Posterior vena cava (tissue), 2 donors: ENCODE results near the gene PDE6D. TPM values are rescaled to one million over a fixed set of nuclear protein-coding genes. Genes with fewer than 3 reads are reported as not detected.

Experiments used
- DNase-seq: peaks from one replicate; pipeline ENCODE4 v3.0.0-alpha.2; 2020; ENCODE audit warnings: low spot score
- intact Hi-C, 2 donors: fragments of 100-400 bp; cut with DNase I; formaldehyde crosslinking; loops; one replicate each; pipeline versions ENCODE4 v1.14.1 to v1.14.2; 2022 to 2023
- long read RNA-seq, 2 donors: library from polyadenylated mRNA; unstranded; transcript quantifications; one replicate each; pipeline ENCODE4 v2.0.0, GENCODE V29; 2020 to 2021
- total RNA-seq, 2 donors: library from RNA; stranded (reverse); fragmentation: NEBNext Ultra II Directional; extraction: Animal tissue kit (Norgen Biotek cat#: 25700); gene quantifications; one replicate each; pipeline ENCODE4 v1.2.1, GENCODE V29; 2021
- donor health status: DM: yes; HTN: yes; CAD: no.
- donor health status: DM: yes; HTN: yes; CAD: no.

PDE6D gene
- 10 to 100 TPM; 21.4 to 22.0 TPM for total RNA-seq
- long read RNA-seq, donor 1, transcript PDE6D-201 (5 exons, 1,175 nt): major isoform, 5 of 6 reads
- long read RNA-seq, donor 1, partial matches to known transcripts: 0 of 6 reads
- long read RNA-seq, donor 1, other reads (novel, unspliced or antisense): 0 of 6 reads
- long read RNA-seq, donor 2, transcript PDE6D-201 (5 exons, 1,175 nt): major isoform, 21 of 22 reads
- long read RNA-seq, donor 2, partial matches to known transcripts: 1 of 22 reads
- long read RNA-seq, donor 2, other reads (novel, unspliced or antisense): 0 of 22 reads

DNA sequence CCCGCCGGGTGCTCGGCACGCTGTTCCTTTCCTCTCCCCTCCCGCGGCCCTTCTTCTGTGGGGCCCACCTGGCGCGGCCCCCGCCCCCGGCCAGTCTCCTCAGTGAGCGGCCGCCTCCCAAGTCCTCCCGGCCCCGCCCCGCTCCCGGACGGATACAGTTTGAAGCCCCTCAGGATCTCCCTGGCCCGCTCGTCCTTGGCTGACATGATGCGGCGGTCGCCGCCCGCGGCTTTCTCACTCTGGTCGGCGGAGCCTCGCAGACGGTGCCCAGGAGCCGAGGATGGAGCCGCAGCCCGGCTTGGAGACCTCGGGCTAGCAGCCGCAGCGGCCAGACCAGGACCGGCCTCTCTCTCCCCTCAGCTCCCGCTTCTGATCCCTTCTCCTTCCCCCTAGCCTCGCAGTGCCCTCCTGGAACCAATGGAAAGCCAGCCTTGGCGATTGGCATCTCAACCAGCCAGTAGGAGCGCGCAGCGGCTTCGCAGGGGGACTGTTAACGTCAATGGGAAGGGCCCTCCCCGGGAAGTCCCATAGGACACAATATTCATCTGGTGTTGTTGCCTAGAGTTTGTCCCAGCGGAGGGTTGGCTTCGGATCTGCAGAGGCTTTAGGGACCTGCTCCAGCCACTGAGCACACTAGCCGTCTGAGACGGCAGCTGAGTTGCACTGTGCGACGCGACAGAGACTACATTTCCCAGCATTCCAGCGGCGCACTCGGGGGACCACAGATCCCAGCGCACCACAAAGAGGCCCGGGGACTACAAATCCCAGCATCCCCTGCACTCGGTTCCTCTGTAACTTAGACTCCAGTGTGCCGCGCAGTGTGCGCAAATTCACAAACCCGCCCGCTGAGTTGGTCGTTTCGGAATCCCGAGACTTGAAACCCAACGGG, at the start of gene PDE6D:
TSS of gene PDE6D (minus strand) at position 374 of the 889 bp plus-strand sequence. CDS start at position 206, 168 bp downstream.
- DNase-seq: peak; percentile 99
- intact Hi-C loops: no loop called here

DNA sequence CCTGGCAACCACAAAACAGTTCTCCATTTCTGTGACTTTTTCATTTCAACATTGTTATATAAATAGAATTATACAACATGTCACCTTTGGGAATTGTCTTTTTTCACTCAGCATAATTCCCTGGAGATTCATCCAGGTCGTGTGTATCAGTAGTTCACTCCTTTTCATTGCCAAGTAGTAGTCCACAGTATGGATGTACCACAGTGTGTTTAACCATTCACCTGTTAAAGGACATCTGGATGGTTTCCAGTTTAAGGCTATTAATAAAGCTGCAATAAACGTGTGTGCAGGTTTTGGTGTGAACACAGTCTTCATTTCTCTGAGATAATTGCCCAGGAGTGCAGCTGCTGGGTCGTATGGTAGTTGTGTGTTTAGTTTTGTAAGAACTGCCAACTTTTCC, 40.8 kb upstream of the PDE6D start:
- DNase-seq: no peak
- intact Hi-C loops: no loop called here

DNA sequence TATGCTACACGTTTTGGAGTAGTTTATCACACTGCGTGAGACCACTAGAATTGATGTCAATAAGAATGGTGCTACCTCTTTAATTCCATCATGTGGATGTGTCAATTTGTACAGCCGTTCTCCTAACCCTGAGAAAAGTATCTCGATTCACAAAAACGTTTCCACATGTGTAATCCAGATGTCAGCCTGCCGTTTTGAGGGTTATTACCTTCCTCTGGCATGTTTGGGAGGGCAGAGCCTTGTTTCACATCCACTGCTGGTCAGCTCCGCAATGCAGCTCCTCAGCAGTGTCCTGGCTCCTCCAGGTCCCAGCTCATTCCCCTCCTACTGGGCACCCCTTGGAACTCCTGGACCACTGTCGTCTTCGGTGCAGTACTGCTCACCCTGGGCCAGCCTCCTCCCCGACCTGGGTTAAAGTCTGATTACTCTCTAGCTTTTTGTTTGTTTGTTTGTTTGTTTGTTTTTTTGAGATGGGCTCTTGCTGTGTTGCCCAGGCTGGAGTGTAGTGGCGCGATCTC, 39.8 kb upstream of the PDE6D start:
- intact Hi-C loops: no loop called here
- DNase-seq: no peak

DNA sequence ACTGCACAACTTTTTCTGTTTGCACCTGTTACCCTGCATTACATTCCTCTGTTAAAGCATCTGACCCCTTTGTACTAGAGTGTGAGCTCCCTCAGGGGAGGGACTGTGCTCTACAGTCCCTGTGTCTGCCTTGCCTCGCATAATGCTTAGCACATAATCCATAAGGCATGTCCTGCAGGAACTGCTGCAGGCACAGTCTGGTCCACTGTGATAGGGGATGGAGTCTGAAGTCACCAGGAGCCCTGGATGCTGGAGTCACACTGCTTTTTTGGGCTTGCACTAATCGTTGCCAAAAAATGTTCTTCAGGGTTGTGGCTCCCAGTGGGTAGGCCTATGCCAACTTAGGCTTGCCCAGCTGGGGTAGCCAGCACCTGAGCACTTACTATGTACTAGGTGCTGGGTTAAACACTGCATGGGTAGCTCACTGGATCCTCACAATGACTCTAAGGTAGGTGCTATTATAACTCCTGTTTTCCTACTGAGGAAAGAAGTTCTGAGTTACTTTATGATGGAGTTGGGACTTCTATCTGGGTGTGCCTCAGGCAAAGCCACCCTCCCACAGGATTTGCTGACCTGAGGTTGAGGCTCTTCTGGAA, 38.5 kb upstream of the PDE6D start:
- DNase-seq: no peak
- intact Hi-C loops: no loop called here

DNA sequence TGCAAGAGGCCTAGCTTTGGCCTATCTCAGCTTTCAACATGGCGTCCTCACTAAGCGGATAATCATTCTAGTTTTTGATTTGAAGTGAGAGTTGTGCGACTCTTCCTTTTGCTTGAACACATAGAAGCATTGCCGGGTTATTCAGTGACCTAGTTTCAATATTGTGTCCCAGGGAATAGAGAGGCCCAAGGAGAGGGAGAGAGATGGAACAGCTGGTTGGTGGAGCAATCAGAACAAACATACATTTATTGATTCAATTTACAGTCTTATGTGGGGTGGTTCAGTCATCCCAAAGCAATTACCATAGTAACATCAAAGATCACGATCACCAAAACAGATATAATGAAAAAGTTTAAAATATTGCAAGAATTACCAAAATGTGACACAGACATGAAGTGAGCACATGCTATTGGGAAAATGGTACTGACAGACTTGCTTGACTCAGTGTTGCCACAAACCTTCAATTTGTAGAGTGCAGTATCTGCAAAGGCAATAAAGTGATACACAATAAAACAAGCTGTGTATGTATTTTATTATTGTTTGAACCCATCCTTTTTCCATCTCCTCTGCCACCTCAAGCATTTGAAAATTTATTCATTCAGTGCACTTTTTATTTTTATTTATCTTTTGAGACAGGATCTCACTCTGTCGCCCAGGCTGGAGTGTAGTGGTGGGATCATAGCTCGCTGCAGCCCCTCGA, 35.4 kb upstream of the PDE6D start:
- intact Hi-C loops: no loop called here
- DNase-seq: no peak

DNA sequence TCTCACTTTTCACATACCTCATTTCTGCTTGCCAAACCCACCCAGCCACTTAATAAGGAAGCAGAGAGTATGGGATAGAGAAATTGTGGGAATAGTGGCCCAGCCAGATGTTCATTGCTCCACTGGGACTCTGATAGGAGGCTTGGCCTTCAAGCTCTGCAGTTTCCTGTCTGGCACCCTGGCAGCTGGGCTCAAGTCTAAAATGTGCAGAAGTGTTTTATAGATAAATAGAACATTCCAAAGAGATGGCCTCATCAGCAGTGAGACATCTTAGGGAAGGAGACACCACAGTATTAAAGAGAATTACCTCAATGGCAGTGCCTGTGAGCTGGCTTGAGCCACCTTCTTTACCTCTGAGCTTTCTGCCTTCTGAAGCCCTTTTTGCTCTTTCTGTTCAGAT, 29.8 kb upstream of the PDE6D start:
- DNase-seq: no peak
- intact Hi-C loops: no loop called here

DNA sequence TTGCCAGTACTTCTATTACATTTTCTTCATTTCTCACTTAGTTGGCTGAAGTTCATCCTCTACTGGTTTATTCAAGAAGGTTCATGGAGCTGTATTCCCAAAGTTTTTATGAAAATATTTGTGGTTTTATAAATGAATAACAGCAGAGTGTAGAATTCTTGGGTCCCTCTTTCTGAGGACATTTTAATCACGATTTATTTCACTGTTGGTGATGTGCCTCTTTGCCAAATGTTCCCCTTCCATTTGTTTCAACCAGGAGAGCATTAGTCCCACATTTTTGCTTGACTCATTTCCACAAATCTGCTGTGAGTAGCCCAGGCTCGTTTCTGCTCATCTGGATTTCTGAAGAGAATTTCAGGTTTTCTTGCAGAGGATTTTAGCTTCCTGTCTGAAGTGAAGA, 25.9 kb upstream of the PDE6D start:
- intact Hi-C loops: no loop called here
- DNase-seq: no peak

DNA sequence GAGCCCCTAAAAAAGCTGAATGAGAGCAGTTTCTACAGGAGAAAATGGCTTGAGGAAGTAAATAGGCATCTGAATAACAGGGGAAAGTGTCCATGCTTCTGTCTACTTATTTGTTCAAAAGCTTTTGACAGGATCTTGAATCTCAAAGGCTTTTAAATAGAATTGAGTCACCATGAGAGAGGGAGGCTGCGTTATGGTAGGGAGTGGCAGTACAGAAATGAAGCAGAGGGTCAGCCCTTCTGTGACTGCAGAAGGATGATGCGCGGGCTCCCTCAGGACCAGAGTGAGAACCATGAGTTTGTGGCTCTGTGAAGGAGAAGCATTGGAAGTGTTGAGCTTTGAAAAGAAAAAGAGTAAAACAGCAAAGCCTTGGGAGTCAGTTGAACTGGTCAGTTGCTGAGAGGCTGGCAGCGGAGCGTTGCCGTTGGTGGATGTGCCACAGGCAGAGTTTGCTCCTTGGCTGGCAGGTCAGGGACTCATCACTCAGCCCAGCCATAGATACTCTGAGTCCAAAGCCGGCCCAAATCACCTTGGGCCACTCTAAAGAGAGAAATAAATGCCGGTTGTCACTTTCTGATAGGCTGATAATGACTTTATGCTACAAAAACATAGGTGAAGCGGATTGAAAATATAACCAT, 22.5 kb upstream of the PDE6D start:
- intact Hi-C loops: no loop called here

DNA sequence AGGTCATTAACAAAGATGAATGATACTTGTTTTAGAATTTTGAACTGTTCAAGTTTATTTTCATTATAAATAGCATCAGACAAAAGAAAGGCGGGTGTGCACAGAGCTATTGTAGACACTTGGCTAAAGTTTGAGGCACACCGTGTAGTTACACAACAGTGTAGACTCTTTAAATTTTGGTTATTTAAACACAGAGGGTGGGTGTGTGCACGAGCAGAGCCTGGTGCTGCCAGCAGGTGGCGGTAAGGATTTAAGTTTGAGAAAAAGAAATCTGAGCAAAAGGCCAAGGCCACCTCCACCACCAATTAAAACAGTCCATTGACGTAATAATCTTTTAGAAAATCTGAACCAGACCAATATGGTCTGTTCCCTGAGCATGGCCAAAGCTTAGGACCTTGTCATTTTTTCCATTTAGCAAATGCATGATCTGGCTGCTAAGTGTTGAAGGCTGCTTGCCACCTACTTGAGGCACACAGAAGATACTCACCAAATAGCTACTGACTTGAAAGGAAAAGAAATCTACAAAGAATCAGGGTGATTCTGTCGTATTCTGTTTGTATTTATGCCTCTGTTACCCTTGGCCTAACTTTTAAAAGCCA, 19.5 kb upstream of the PDE6D start:
- intact Hi-C loops: no loop called here
- DNase-seq: no peak

More for the DNA sequence above, 22.5 kb upstream of the PDE6D start:
- DNase-seq: no peak

DNA sequence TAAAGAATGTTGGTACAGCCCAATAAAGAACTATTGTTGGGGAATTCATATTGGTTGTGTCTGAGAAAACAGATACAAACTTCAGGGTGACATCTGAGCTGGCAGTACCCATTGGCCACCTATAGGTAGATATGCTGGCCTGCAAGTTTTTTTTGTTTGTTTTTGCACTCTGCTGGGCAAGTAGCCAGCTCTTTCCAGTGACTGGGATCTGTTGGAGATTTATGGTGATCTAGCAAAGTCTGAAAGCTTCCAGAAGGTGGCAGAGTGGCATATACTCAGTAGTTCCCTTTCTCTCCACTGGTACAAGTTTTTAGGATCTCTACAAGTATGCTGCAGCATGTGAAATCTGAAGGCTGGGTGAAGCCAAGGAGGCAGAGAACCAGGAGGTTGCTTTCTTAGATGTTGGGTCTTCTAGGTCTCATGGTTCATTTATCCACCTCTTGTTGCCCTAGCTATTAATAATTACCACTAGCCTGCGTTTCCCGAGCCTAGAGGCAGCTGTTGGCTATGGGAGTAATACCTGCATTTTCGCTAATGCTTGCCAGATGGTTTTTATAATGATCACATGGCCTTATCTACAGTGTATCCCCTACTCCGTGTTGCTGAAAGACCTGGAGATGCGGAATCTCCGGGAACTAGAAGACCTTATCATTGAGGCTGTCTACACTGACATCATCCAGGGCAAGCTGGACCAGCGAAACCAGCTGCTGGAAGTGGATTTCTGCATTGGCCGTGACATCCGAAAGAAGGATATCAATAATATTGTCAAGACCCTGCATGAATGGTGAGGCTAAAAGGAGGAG, 14.6 kb upstream of the PDE6D start:
- intact Hi-C loops: no loop called here
- DNase-seq: no peak

DNA sequence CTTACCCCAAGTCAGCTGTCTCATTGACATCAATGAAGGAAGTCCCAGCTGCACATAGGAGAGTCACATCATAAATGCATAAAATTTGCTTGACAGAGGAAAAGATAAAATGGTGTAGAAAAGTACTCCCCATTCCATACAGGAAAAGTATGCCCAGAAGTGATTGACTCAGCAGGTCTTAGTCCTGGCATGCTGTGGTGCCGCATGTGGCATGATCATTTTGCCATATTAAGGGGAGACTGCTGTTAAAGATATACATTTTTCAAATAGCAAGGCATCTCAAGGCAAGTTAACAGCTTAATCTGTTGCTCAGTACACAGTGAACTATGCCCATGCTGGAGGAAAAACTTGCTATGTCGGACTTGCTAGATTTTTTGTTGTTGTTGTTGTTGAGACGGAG, 13.3 kb upstream of the PDE6D start:
- intact Hi-C loops: no loop called here
- DNase-seq: no peak

DNA sequence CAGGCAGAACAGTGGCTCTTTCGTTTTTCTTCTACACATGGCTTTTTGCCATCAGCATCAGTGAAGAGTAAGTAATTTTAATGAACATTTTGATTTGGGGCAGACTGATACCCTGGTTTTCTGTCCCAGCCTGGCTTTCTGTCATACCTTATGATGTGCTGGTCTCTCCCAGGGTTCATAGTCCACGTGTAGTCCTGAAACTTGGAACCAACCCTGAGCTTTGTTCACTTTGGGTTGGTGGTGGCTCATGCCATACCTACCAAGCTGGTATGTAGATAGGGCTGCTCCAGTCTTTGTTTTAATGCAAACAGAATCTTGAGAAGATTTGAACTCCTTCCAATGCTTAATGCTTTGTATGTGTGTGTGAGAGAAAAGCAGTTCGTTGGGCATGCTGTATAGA, 10.0 kb upstream of the PDE6D start:
- intact Hi-C loops: no loop called here
- no peak for DNase-seq

DNA sequence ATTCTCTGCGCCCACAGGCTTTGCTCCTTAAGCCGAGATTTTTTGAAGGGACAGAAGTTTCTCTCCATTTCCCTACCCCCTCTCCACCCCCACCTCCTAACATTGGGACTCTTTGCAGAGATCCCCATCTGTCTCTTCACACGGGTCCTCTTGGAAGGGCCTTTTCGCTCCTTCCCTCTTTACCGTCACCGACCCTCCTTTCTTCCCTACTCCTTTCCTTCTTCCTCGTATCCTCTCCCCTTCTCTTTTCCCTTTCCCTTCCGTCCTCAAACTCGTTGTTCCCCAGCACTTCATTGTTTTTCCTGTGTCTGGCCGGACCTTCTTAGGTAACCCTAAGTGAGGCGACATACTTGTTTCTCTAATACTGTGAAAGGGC, 5.8 kb upstream of the PDE6D start:
- no peak for DNase-seq
- intact Hi-C loops: no loop called here

DNA sequence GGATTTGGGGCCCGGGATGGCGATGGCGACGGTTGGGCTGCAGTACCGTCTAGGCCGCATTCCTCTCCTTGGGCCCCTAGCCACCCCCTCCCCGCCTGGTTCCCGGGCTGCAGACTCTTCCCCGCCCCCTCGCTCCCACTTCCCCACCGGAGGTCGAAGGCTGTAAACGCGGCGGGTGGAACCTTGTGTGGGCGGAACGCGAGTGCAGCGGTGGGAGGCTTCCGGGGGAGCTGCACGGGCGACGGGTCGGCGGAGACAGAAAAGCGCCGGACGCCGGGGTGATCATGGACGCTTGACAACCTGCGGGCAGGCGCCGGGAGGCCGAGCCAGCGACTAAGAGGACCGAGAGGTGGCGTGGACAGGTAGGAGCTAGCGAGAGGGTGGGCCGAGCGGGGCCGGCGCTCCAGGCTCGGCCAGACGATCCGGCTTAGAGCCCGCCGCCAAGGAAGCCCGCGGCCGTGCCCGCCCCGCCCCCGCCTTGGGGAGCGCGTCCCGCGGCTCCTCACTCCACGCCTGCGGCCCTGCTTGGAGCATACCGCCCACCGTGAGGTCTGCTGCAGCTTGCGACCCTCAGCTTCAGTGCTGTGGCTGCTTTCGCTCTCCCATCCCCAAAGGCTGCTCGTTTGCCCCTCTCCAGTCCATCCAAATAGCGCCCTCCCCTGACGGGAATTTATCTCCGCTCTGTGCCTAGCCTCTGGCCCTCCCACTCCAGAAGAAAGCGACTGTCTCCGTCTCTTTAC, 5.3 kb upstream of the PDE6D start, which contains the start of gene COPS7B:
TSS of gene COPS7B (plus strand) at position 269 of the 740 bp plus-strand sequence. CDS start 2,126 bp downstream, outside the sequence.
- peak; percentile 95 for DNase-seq
- intact Hi-C loops: no loop called here

DNA sequence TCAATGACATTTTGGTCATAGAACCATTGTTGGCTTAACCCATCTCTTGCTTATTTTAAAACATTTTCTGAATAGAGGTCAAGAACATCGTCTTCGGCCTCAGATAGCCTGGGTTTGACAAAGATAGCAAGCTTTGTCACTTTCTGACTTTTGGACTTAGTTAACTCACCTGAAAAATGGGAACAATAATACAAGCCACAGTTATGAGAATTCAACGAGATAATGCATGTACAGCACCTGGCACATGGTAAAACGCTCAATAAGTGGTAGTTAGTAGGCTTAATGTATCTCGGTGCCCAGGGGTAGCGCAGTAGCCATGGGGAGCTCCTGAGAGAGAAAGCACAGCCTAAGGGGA, 4.7 kb upstream of the PDE6D start:
- intact Hi-C loops: no loop called here
- DNase-seq: no peak

DNA sequence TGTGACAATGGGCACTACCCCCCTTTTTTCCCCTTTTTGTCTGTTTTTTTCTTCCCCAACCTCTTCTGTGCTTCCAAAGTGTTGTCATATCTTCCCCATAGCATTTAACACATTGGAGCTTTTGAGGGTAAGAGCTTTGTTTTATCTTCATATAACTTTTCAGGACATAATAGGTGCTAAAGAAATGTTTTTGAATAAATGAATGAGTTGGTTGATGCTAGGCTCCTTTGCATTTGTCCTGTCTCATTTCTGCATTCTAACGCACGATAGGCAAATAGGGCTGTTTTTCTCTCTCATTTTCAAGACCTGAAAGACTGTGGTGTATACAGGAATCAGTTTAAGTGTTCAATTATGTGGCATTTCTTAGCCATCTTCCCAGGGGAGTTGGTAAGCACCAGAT, 4.3 kb upstream of the PDE6D start:
- no peak for DNase-seq
- intact Hi-C loops: no loop called here
